ENCODE measurements around the gene INTS11.

DNA sequence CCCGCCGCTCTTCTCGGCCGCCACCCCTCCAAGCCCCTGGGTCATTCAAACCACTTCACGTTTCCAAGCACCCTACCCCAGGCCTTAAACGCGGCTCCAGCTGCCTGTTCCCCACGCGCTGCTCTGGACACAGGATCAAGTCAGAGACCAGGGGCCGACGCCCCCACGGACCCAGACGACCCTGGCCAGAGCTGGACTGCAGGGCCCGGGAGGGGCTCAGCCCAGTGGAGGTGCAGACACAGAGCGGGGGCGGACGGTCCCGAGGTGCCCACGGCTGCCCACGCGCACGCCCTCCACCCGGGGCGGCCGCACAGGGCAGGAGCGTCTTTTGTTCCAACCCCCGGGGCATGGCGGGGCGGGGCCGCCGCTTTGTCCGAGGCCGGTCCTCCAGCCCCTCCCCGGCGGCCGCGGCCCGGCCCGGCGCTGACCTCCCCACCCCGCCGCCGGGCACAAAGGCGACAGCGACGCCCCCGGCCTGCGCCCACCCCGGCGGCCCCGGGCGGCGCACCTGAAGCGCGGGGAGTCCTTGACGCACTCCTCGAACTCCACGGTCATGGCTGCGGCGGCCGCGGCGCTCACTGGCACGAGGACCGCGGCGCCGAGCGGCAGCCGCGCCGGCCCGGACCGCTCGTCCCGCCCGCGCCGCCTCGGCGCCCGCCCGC, 17.1 kb downstream of the INTS11 start:
- TF ChIP-seq, protein P1, sequence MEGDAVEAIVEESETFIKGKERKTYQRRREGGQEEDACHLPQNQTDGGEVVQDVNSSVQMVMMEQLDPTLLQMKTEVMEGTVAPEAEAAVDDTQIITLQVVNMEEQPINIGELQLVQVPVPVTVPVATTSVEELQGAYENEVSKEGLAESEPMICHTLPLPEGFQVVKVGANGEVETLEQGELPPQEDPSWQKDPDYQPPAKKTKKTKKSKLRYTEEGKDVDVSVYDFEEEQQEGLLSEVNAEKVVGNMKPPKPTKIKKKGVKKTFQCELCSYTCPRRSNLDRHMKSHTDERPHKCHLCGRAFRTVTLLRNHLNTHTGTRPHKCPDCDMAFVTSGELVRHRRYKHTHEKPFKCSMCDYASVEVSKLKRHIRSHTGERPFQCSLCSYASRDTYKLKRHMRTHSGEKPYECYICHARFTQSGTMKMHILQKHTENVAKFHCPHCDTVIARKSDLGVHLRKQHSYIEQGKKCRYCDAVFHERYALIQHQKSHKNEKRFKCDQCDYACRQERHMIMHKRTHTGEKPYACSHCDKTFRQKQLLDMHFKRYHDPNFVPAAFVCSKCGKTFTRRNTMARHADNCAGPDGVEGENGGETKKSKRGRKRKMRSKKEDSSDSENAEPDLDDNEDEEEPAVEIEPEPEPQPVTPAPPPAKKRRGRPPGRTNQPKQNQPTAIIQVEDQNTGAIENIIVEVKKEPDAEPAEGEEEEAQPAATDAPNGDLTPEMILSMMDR (IDR thresholded peaks at IDR 0.05 in 2 of 3, conservative IDR thresholded peaks at IDR 0.05 in 1 of 3; ENCODE audit: control insufficient read depth in 2 of 3, extremely low read depth in 1 of 3, insufficient read depth in 1 of 3, low read depth in 3 of 3, low read length in 3 of 3) = no peak
- TF ChIP-seq SMC3 (IDR thresholded peaks at IDR 0.05; ENCODE audit: borderline replicate concordance, low read length) = no peak
- no peak for TF ChIP-seq POU2F2 (IDR thresholded peaks at IDR 0.05; ENCODE audit: borderline replicate concordance, low read depth, low read length)
- TF ChIP-seq TCF7 (IDR thresholded peaks at IDR 0.05; ENCODE audit: borderline replicate concordance) = no peak
- TF ChIP-seq POLR2AphosphoS5 (IDR thresholded peaks at IDR 0.05; ENCODE audit: low read length) = no peak
